NK-92 (cell line): ENCODE results near the gene PSMB5.

Source experiments
- DNase-seq: peaks from one replicate; lab custom pipeline; 2025; ENCODE audit not compliant: unreplicated experiment; lab: John Stamatoyannopoulos, UW

Gene PSMB5

DNA sequence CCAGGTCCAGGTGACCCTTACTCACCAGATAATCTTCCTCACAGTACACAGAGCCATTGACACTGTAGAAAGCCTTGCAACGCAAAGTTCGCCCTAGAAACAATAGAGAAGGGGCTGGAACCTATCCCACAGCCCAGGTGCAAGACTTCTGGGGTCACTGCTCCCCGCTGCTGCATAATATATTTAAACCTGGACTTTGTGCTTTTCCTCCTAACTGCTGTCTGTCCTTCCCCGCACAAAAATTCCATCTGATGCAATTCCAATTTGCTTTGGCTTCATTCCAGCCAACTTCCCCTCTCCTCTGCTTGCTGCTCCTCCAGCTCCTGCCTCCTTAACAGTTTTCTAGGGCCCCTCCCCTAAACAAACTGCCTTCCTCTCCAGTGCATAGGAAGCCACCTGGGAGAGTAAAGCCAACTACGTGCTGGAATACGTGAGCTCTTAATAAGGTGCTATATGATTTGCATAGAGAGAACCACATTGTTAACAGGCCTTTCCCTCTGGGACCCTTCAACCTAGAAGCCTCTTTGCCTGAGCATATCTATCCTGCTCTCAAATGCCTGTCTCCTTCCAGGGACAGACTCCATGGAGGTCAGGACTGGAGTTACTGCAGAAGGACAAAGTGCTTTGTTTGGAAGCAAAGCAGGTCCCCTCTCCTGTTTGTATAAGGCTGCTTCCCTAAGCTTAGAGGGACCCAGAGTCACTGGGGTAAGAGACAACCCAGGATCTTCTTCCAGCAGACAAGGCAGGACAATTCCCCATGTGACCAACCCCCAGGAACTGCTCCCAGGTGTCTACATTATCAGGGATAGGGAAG lies 57.9 kb downstream of the PSMB5 start:
- no peak for DNase-seq
